Fibroblast of skin of right biceps (primary cell): Measurements from ENCODE around the gene FMO3.

ENCODE experiments used
- DNase-seq: peaks from one replicate; pipeline ENCODE4 v3.0.0-alpha.2; 2013

Gene FMO3

GRCh38 chr1:171160639-171161354 is 70.1 kb downstream of the FMO3 start:
- no peak for DNase-seq

GRCh38 chr1:171161431-171161830 is 70.7 kb downstream of the FMO3 start:
- no peak for DNase-seq

- DNase-seq = no peak
These were observed 75.7 kb downstream of the FMO3 start for GRCh38 chr1:171166361-171166760.
